IPS-NIHi7 (cell line): ENCODE measurements around the gene QRICH2.
"Not testable (repeated sequence)": the region's sequence is repeated elsewhere in the genome, so short reads cannot be mapped to it uniquely, and the experiment has no call there.

Experiments
- DNase-seq: peaks from one replicate; pipeline ENCODE4 v3.0.0; 2012; ENCODE audit warnings: mixed read lengths; ENCODE audit errors: extremely low spot score

The QRICH2 gene

DNA sequence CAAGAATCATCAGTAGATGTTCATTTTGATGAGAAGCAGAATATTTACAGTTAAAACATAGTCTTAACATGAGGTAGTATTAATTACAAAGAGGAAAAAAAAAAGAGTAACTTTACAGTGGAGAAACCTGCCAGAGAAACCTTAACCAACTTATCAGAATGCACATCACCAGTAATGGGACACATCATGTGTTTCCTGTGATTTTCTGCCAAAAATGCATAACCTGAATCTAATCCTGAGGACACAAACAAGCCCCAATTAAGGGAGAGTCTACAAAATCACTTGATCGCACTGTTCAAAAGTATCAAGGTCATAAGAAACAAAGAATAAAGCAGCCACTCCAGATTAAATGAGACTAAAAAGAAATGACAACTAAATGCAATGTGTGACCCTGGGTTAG is 18.2 kb upstream of the QRICH2 start:
- DNase-seq = no peak

DNA sequence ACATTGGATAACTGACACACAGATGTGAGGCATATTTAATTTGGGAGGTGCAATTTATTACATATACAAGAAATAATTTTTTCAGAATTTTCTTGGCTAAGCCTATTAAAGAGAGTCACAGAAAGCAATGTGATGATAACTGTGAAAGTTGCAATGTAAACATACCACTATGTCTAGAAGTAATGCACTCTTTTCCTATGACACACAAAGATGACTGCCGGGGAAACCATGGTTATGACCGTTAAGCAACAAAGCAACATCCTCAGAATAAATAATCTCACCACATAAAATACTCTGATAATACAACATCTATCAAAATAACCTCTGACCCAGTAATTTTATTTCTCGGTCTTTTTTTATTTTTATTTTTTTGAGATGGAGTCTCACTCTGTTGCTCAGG is 10.5 kb upstream of the QRICH2 start:
- DNase-seq = no peak

DNA sequence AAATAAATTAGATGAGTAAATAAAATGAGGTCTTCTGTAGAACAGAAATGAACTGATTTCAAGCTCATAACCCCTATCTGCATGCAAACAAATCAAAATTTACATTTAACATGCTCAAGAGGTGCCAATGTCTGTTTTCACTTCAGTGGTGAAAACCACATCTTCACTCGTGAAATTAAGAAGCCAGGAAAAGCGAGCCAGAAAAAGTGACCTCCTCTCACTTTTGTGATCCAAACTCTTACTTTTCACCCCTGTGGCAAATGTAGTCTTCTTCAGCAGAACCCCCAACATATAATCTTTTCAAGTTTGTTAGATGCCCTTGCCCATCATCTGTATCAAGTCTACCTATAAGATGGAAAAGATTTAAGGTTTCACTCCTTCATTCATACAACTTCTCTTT is 9.5 kb upstream of the QRICH2 start:
- DNase-seq = no peak

DNA sequence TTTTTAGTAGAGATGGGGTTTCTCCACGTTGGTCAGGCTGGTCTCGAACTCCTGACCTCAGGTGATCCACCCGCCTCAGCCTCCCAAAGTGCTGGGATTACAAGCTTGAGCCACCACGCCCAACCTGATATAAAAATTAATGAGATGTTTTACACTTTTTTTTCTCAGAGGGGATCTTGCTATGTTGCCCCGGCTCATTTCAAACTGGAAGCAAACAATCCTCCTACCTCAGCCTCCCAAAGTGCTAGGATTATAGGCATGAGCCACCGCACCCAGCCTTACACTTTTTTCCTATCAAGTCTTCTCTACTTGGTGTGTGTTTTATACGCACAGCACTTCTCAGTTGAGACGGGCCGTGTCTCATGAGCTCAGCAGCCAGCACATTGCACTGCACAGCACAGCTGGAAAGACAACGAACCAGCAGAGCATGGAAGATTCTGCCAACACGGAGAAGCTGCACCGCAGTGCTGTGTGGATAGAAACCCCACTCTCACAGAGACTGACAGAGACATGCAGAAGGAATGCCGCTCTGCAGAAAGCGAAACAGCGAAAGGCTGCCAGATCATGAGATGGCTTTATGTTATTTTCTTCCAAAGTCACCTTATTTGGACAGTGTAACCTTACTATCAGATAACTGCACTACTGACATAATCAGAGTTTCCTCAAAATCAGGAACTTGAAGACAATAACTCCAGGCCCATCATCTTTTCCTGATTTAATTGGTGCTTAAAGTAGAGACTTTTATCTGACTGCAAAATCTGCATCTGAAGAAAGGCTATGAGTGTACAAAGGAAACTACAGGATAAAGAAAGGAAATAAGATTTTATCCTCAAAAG is 6.5 kb upstream of the QRICH2 start:
- DNase-seq = no peak

DNA sequence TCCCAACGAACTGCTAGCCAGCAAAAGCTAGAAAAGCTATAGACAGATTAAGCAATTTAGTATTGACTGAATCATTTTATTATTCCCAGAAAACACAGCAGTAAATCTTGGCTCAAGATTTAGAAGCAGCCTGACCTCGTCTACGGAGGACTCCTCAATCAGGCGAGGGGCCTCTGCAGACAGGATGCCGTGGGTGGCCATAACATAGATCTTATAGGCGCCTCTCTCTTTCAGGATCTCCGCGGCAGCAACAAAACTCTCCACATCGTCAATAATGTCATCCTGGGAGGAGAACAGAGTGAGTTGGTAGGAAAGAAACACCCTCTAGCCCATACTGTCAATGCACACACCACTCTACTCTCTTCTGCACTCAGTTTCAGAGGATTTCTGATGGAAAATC is 4.7 kb upstream of the QRICH2 start:
- no peak for DNase-seq

DNA sequence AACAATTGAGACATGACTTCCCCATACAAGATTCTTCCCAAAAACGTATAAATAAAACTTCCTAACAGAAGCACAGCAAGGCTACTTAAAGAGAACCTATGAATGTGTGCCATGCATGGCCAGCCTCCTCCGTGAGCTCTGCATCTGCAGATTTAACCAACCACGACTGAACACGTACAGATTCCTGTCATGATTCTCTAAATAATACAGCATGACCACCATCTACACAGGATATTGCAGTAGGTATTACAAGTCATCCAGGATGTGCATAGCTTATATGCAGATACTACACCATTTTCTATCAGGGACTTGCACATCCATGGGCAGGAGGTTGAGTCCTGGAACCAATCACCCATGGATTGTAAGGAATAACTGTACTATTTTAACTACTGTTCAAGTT is 1.4 kb upstream of the QRICH2 start:
- no peak for DNase-seq

DNA sequence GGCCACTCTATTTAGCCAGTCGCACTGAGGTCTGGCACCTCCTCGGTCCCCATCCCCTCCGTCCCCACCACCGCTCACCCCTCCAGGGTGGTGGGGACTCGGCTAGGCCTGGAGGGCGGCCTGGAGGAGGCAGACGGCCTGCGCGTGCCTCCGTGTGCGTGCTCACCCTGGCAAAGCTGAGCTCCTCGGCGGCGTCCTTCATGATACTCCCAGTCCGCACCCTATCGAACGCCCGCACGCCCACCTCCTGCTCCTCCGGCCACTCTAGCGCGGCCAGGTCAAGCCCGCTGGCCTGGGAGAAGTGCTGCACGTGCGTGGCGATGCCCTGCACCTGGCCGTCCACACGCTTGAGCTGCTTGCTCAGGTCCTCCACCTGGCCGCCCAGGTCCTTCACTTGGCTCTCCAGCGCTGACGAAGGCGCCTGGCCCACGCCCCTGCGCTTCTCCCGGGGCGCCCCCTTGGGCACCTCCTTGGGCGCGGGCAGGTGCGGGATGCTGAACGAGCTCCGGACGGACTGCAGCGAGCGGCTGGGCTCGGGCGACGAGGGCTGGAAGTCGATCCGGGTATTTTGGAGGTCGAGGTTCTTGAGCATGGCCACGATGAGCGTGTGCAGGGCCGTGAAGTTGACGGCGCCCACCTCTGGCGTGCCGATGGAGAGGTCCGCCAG is 644 bp downstream of the QRICH2 start:
- DNase-seq = no peak

DNA sequence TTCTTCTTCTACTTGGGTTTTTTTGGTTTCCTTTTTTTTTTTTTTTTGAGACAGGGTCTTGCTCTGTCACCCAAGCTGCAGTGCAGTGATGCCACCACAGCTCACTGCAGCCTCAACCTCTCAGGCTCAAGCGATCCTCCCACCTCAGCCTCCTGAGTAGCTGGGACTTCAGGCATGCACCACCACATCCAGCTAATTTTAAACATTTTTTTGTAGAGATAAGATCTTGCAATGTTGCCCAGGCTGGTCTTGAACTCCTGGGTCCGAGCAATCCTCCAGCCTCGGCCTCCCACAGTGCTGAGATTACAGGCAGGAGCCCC is 3.0 kb downstream of the QRICH2 start:
- DNase-seq = not testable (repeated sequence)

DNA sequence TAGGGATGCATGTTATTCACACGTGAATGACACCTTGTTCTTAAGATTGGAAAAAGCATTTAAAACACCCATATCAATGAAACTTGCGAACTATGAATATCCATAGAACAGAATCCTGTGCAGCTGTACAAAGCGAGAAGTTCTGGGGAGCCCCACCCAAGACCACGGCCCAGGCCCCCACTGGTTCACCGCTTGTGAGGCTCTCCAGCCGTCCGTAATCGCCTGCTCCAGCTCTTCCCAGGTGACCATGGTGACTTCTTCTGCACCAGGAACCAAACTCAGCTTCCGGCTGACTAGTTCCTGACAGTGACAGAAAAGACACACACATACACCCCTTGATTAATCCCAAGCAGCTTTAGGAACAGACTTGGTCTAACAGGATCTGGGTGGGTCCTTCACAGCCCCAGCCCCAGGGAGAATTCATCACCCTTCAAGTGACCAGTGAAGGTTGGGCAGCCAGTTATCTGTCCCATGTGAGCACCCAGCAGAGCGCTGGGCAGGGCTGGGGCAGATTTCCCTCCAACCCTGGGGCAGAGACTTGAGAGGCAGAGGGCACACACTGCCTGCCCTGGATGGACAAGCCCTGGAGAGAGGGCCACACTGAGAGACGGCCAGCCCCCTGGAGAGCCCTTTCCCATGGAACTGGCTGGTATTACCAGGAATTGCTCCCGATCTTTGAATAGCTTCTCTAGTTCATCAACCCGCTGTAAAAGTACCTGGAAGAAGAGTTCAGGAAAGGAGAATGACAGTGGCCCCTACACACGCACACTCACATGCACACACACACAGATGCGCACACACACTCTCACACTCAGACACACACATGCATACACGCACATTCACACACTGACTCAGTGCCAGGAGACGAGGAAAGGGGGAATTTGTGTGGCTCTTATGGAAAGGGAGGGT is 3.6 kb downstream of the QRICH2 start:
- DNase-seq = no peak

DNA sequence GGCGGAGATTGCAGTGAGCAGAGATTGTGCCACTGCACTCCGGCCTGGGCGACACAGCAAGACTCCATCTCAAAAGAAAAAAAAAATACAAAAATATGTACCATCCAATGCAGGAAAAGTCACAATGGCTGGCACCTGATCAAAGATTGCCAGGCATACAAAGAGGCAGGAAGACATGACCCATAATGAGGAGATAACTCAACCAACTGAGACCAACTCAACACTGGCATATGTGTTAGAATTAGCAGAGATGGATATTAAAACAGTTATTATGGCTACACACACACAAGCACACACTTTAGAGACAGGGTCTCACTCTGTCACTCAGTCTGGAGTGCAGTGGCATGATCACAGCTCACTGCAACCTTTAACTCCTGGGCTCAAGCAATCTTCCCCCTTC is 10.6 kb downstream of the QRICH2 start:
- no peak for DNase-seq

DNA sequence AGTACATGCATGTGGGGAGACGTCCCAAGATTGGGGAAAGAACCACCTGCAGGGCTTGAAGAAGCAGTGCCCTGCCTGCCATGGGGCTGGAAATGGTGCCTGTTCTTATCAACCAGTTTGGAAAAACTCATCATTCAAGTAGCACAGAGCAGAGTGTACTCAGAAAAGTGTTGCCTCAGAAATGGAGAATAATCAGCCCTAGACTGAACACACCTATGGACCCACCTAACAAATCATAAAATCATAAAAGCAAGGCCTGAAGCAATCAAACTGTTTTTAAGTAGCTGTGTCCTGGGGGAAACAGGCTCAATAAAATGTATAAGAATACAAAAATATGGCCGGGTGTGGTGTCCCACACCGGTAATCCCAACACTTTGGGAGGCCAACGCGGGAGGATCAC is 11.2 kb downstream of the QRICH2 start:
- no peak for DNase-seq

DNA sequence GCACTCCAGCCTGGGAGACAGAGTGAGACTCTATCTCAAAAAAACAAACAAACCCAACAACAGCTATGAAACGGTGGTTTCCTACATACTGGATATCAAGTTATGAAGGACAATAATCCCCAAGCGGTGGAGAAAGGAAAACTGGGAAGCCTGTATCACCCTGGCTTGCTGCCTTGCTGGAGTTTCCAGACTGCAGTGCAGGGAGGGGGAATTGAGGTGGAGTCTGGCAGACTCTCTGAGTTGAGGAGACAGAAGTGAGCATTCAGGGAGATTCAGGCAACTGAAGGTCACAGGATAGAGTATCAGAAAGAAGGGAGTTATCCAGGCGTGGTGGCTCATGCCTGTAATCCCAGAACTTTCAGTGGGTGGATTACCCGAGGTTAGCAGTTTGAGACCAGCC is 11.9 kb downstream of the QRICH2 start:
- no peak for DNase-seq

DNA sequence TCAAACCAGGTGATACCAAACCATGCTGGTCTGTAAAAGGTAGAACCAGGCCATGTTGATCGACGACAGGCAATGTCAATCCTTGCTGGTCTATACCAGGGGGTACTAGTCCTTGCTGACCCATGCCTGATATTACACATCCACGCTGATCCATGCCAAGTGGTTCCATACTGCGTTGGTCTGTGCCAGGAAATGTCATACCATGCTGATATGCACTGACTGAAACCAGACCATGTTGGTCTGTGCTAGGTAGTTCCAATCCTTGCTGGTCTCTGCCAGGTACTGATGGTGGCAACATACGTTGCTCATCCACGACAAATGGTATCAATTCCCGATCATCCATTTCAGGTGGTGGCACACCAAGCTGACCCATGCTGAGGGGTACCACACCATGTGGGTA is 15.0 kb downstream of the QRICH2 start:
- DNase-seq = no peak

DNA sequence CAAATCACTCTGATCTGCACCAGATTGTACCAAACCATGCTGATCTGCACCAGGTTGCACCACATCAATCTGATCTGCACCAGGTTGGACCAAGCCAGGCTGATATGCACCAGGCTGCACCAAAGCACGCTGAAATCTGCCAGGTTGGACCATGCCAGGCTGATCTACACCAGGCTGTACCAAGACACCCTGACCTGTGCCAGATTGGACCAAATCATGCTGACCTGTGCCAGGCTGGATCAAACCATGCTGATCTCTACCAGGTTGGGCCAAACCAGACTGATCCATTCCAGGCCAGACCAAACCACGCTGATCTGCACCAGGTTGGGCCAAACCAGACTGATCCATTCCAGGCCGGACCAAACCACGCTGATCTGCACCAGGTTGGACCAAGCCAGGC is 15.5 kb downstream of the QRICH2 start:
- DNase-seq = no peak

DNA sequence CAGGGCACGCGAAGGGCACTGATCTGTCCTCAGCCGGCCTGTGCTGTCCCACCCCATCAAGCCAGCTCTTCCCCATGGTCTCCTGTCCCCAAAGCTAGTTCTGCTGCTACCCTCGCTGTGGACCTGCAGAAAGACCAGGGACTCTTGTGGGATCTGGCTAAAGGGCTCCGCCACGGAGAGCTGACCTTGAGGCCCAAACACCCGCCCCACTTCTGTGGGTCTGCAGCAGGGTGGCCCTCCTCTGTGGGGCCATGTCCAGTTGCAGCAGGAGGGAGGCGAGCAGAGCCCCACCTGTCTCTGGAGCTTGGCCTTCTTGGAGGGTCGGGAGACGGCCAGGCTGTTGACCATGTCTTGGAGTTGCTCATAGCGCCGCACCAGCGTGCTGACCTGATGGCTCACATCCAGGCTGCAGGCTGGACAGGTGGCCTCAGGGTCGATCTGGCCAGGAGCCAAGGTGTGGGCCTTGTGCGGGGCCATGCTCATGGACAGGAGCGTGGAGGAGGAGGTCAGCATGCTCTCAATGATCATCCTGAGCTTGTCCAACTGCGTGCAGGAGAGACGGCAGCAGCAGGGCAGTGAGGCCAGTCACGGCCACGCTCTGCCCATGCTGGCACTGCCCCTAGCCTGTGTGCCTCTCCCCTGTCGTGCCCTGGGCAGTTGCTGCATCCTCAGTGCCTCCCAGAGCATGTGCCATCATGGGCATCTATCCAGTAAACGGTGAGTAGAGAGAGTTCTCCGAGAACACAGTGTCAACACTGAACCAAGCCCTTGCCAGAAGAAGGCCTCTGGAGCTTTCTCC is 26.3 kb downstream of the QRICH2 start:
- DNase-seq = no peak

DNA sequence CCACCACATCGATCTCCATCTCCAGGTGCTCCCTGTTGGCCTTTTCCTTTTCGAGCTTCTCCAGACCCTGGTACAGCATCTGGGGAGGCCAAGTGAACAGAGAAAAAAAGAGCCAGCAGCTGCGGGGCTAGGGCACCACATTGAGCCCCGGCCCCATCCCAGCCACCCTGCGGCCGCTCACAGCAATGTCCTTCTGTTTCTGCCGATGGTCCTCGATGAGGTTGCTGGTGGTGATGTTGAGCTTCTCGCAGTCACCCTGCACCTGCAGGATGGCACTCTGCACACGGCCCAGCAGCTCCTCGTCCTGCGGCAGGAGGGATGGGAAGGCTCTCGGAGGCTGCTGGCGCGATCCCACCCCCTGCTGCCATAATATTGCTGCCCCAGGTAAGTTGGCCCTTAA is 27.4 kb downstream of the QRICH2 start:
- no peak for DNase-seq

DNA sequence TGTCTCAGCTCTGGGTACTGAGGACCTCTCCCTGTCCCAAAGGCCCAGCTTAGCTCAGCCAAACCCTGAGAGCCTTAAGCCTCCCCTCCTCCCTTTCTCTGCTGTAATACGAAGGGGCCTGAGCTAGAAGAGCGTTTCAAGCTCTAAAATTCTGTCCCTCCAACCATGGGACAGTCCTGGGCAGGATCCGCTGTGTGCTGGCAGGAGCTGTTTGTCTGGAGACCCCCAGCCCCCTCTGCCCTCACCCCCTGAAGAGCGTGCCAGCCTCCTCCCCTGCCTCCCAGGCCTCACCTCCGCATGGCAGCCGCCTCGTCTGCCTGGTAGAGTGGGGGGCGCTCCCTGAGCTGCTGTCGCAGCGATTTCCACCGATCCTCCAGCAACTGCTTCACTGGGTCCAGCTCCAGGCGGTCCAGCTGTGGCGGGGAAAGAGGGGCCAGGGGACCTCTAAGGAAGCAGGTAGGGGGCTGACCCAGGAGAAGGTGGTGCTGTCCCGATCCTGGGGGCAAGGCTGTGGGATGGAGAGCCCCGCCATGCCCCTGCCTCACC is 28.3 kb downstream of the QRICH2 start:
- no peak for DNase-seq

DNA sequence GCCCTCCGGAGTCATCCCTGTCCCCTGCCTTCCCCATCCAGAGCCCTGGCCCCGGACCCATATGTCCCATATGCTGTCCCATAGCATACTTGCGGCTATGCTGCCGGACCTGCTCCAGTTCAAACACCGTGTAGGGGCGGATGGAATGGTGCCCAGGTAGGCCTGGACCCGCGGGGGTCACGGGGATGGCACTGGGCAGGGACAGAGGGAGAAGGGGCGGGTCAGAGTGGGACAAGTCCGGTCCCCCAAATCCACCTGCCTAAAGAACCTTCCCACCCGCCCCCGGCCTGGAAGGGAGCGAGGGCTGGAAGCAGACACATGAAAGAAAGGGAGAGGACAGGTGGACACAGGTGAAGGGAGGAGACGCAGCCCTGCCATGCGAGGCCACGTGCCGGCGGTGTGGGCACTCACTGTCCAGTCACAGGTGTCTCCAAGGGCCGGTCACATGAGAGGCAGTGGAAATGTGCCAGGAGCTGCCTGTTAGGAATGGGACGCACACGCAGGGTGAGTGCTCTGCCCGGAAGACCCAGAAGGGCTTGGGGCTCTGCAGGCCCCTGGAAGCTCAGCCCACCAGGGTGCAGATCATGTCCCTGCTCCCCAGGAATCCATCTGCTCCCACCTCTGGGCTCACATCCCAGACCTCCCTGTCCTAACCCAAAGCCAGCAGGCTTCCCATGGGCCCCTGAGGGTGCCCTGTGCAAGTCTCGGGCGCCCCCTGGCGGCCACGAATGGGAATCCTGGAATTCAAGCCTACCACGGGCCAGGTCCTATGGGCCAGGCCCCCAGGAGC is 28.9 kb downstream of the QRICH2 start:
- DNase-seq = peak; percentile 97

DNA sequence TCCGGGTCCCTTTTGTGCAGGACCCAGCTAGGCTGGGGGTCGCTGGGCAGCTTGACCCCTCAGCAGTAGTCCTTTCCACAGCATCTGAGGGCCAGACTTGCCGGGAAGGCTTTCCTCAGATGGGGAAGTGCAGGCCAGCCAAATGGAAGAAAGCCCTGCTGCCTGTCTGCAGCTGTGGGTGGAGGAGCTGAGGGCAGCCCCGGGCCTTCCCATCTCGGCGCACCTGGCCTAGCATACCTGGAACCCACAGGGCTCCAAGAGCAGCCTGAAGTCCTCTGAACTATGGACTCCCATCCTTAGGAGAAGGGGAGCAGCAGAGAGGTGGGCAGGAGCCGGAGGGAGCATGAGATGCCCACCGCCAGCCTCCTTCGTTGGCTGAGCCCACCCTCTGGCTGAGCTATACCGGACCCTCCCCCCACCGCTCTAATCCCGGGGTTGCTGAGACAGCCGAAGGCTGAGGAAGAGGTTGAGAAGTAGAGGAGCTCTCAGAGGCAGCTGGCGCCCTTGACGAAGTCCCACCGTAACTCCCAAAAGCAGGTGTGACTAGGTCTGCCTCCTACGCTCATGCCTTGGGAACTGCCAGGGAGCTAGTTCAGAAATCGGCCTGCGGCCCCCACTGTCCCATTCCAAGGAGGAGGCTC is 29.7 kb downstream of the QRICH2 start:
- DNase-seq = no peak
